BJ (cell line): Measurements from ENCODE around the gene TSC22D4. TPM values are rescaled to one million over a fixed set of nuclear protein-coding genes. Genes with fewer than 3 reads are reported as not detected.
"Not testable (repeated sequence)": the region's sequence is repeated elsewhere in the genome, so short reads cannot be mapped to it uniquely, and the experiment has no call there.

ENCODE experiments used
- CTCF ChIA-PET: fragments of 350-600 bp; formaldehyde crosslinking; extraction: SDS; loops from one replicate; lab custom pipeline; 2021; ENCODE audit warnings: antibody characterized with exemption, inconsistent platforms; lab: Yijun Ruan, JAX
- POLR2A ChIA-PET: fragments of 300-600 bp; sonication (Branson Sonifier 250); formaldehyde crosslinking; extraction: SDS; loops from one replicate; lab custom pipeline; 2021; ENCODE audit warnings: antibody characterized with exemption; lab: Charles Lee
- DNase-seq: peaks from one replicate; pipeline ENCODE4 v3.0.0-alpha.2; 2011; ENCODE audit warnings: low read depth
- H3K27me3 ChIP-seq: 2 replicates; pipeline ENCODE4 v1.6.0; 2011; ENCODE audit warnings: low read length; ENCODE audit not compliant: control insufficient read depth, insufficient read depth
- H3K36me3 ChIP-seq: 2 replicates; pipeline ENCODE4 v1.5.1; 2011; ENCODE audit warnings: low read length; ENCODE audit not compliant: control insufficient read depth, insufficient read depth
- H3K4me3 ChIP-seq: 2 replicates; pipeline ENCODE4 v1.5.1; 2011; ENCODE audit warnings: low read depth, mild to moderate bottlenecking, control low read depth, low read length
- CTCF ChIP-seq: IDR thresholded peaks from 2 replicates; pipeline ENCODE4 v1.5.1; 2011; ENCODE audit warnings: low read depth, mild to moderate bottlenecking, control low read depth, inconsistent platforms, low read length, moderate library complexity; ENCODE audit not compliant: insufficient read depth
- polyA plus RNA-seq: library from polyadenylated mRNA; depleted of rRNA; stranded (reverse); fragments of >200 nt; gene quantifications from 2 replicates; pipeline ENCODE4 v1.2.3, GENCODE V29; 2011

Gene TSC22D4
- polyA plus RNA-seq, 1 experiment: 20.7 TPM

- CTCF ChIA-PET: interaction anchor here (1.4 kb wide), 1 partner anchor 24 kb away, joined by 4 read pairs; no protein-coding TSS in a partner anchor
- Histone ChIP-seq H3K4me3 (no peak overlapping the region), H3K36me3 (no peaks in the 10 kb centered on the region), H3K27me3 (no peaks in the 10 kb centered on the region)
- no peak for TF ChIP-seq CTCF
- DNase-seq: no peak
- POLR2A ChIA-PET: no interaction called here
Measured at GRCh38 chr7:100441641-100442535, 37.1 kb downstream of the TSC22D4 start.

GRCh38 chr7:100439244-100439643, 39.8 kb downstream of the TSC22D4 start:
- H3K4me3 ChIP-seq, DNase-seq, H3K36me3 ChIP-seq, H3K27me3 ChIP-seq: not testable (repeated sequence)
- ChIA-PET CTCF (interaction anchor here (0.7 to 2.1 kb wide), 3 partner anchors 11 to 225 kb away, joined by 4 to 8 read pairs (median 7); partner anchors contain the start of gene NYAP1), POLR2A (interaction anchor here (1.2 kb wide), 1 partner anchor 11 kb away, joined by 3 read pairs; the partner anchor contains the start of gene ZCWPW1)

GRCh38 chr7:100438731-100439130, 40.3 kb downstream of the TSC22D4 start:
- H3K4me3 ChIP-seq, H3K27me3 ChIP-seq, POLR2A ChIA-PET, H3K36me3 ChIP-seq, DNase-seq: not testable (repeated sequence)
- CTCF ChIA-PET: interaction anchor here (1.5 to 2.1 kb wide), 2 partner anchors 12 to 44 kb away, joined by 7 to 8 read pairs; partner anchors contain the start of gene NYAP1

GRCh38 chr7:100438172-100438571, 40.8 kb downstream of the TSC22D4 start:
- no peak for TF ChIP-seq CTCF
- H3K4me3 ChIP-seq: no peak overlapping the region
- no peaks in the 10 kb centered on the region for H3K27me3 ChIP-seq
- H3K36me3 ChIP-seq: peaks cover 13% of the 10 kb centered on the region
- DNase-seq: no peak
- CTCF ChIA-PET: interaction anchor here (1.5 to 2.1 kb wide), 3 partner anchors 9 to 45 kb away, joined by 4 to 7 read pairs (median 6); partner anchors contain the start of genes MEPCE and NYAP1
- POLR2A ChIA-PET: no interaction called here

- Histone ChIP-seq H3K36me3 (peaks cover 16% of the 10 kb centered on the region), H3K27me3 (no peaks in the 10 kb centered on the region), H3K4me3 (no peak overlapping the region)
- ChIA-PET CTCF (interaction anchor here (0.7 to 2.1 kb wide), 6 partner anchors 8 to 415 kb away, joined by 3 to 7 read pairs (median 5); partner anchors contain the start of genes MEPCE, NYAP1 and SLC12A9), POLR2A (interaction anchor here (0.5 to 0.7 kb wide), 2 partner anchors 172 to 175 kb away, joined by 3 to 4 read pairs; partner anchors contain the start of gene MOSPD3)
- TF ChIP-seq CTCF: no peak
- no peak for DNase-seq
Measured at GRCh38 chr7:100437150-100438100, 41.6 kb downstream of the TSC22D4 start.
